GM12878 (cell line): ENCODE measurements around the gene CREB3L1. TPM values are rescaled to one million over a fixed set of nuclear protein-coding genes. Genes with fewer than 3 reads are reported as not detected.

ENCODE experiments used
- ATAC-seq: fragments of 200-7000 bp; cut with Tn5 transposase; 3 replicates; pipeline ENCODE4 v1.9.1; 2020; ENCODE audit warnings: mild to moderate bottlenecking, moderate library complexity
- BruUV-seq: library from RNA; stranded (reverse); fragments of 400-500 nt; replicated peaks from 2 replicates; lab custom pipeline; 2021; lab: Mats Ljungman, UMichigan
- CTCF ChIA-PET: fragments of 300-600 bp; sonication (Branson Sonifier 250); formaldehyde crosslinking; extraction: SDS; loops from one replicate; lab custom pipeline; 2021; ENCODE audit warnings: inconsistent platforms; lab: Yijun Ruan, JAX
- POLR2A ChIA-PET: fragments of 350-600 bp; formaldehyde crosslinking; extraction: SDS; loops from one replicate; lab custom pipeline; 2021; ENCODE audit warnings: inconsistent platforms; lab: Charles Lee
- RAD21 ChIA-PET: fragments of 300-600 bp; sonication (Branson Sonifier 250); formaldehyde crosslinking; loops from one replicate; lab custom pipeline; 2023; ENCODE audit warnings: antibody characterized with exemption; ENCODE audit not compliant: unreplicated experiment; lab: Charles Lee
- SMC1A ChIA-PET: fragments of 300-600 bp; sonication (Branson Sonifier 250); formaldehyde crosslinking; loops from one replicate; lab custom pipeline; 2023; ENCODE audit not compliant: unreplicated experiment, uncharacterized antibody; lab: Charles Lee
- DNase-seq: peaks from one replicate; pipeline ENCODE4 v3.0.0-alpha.2; 2011; ENCODE audit warnings: low read depth, low spot score
- FAIRE-seq: peaks from 3 replicates; lab custom pipeline; 2011; peaks lifted over from hg19 to GRCh38; lab: Jason Lieb, UNC
- H2AFZ ChIP-seq: 2 replicates; pipeline ENCODE4 v1.6.0; 2011; ENCODE audit warnings: low read depth, low read length, control low read depth; ENCODE audit not compliant: control insufficient read depth
- H3K27ac ChIP-seq: 2 replicates; pipeline ENCODE4 v1.5.1; 2011; ENCODE audit warnings: control low read depth; ENCODE audit not compliant: control insufficient read depth, insufficient read depth
- H3K27me3 ChIP-seq, 2 experiments: replicated peaks in 1 of 2; 2 replicates each; pipeline versions ENCODE4 v1.6.0 to v1.6.1; 2011; ENCODE audit warnings: low read length in 1 of 2; ENCODE audit not compliant: control insufficient read depth in 2 of 2, insufficient read depth in 2 of 2
- H3K36me3 ChIP-seq, 2 experiments: 2 replicates each; pipeline ENCODE4 v1.5.1; 2011; ENCODE audit warnings: low read length in 1 of 2; ENCODE audit not compliant: control insufficient read depth in 2 of 2, insufficient read depth in 2 of 2
- H3K4me1 ChIP-seq: 2 replicates; pipeline ENCODE4 v1.6.1; 2011; ENCODE audit warnings: mild to moderate bottlenecking, low read length, moderate library complexity, mixed read lengths; ENCODE audit not compliant: control insufficient read depth, insufficient read depth
- H3K4me2 ChIP-seq: 2 replicates; pipeline ENCODE4 v1.6.0; 2011; ENCODE audit warnings: control low read depth; ENCODE audit not compliant: control insufficient read depth, insufficient read depth
- H3K4me3 ChIP-seq: fragments of 200-600 bp; sonication (generic); 2 replicates; pipeline ENCODE4 v1.5.1; 2016
- H3K79me2 ChIP-seq: 2 replicates; pipeline ENCODE4 v1.6.0; 2011; ENCODE audit warnings: low read length; ENCODE audit not compliant: control insufficient read depth, insufficient read depth
- H3K9ac ChIP-seq: 2 replicates; pipeline ENCODE4 v1.8.0; 2011; ENCODE audit warnings: low read length, control low read depth, mixed read lengths; ENCODE audit not compliant: control insufficient read depth, insufficient read depth
- H3K9me3 ChIP-seq: replicated peaks from 3 replicates; pipeline ENCODE4 v1.5.1; 2011; ENCODE audit warnings: mild to moderate bottlenecking, low read length; ENCODE audit not compliant: control insufficient read depth, insufficient read depth
- H4K20me1 ChIP-seq: 2 replicates; pipeline ENCODE4 v1.6.0; 2011; ENCODE audit not compliant: control insufficient read depth, insufficient read depth
- BCL11A ChIP-seq: IDR thresholded peaks from 2 replicates; pipeline ENCODE4 v1.6.1; 2011; ENCODE audit warnings: low read depth, low read length
- HCFC1 ChIP-seq: fragments of 150-350 bp; IDR thresholded peaks from 2 replicates; pipeline ENCODE4 v1.6.1; 2014; ENCODE audit warnings: low read length
- HSF1 ChIP-seq: fragments of 150-350 bp; IDR thresholded peaks from 2 replicates; pipeline ENCODE4 v1.6.1; 2014; ENCODE audit warnings: mild to moderate bottlenecking, low read depth, low read length
- RUNX3 ChIP-seq: IDR thresholded peaks from 2 replicates; pipeline ENCODE4 v1.6.1; 2012; ENCODE audit warnings: low read length, inconsistent platforms
- WGBS: methylation state at CpG from one replicate; pipeline ENCODE4 v1.1.6; 2016; ENCODE audit warnings: low lambda C conversion rate; ENCODE audit not compliant: insufficient replicate concordance, insufficient coverage; ENCODE audit errors: missing lambda C conversion rate; 5-methylcytosine and 5-hydroxymethylcytosine counted together
- in situ Hi-C: fragments of 300-500 bp; cut with MboI; formaldehyde crosslinking; loops from 9 replicates; pipeline ENCODE4 v1.14.3; 2018; ENCODE audit warnings: mixed read lengths
- intact Hi-C: fragments of 100-400 bp; cut with micrococcal nuclease; formaldehyde crosslinking; loops from one replicate; pipeline ENCODE4 v1.14.2; 2022; ENCODE audit not compliant: unreplicated experiment
- polyA plus RNA-seq, 11 experiments: library from polyadenylated mRNA; depleted of rRNA in 4 of 11; unstranded in 6 of 11; stranded (reverse) in 5 of 11; fragments of >200 nt; fragmentation: Nextera tagmentation in 4 of 11; fragmentation: Illumina TruSeq in 1 of 11; extraction: Ambion mirVana in 4 of 11; extraction: Trizol in 1 of 11; gene quantifications; 1 replicate in 1 of 11; 2 replicates in 10 of 11; pipeline versions ENCODE4 v1.2.1 to v1.2.3, GENCODE V29; 2011 to 2016; ENCODE audit warnings: inconsistent platforms in 2 of 11, missing spikeins in 2 of 11, low read depth in 1 of 11
- total RNA-seq, 4 experiments: library from RNA; depleted of rRNA in 3 of 4; stranded (reverse); fragments of >200 nt in 3 of 4; fragmentation: Illumina TruSeq in 1 of 4; extraction: Trizol in 1 of 4; gene quantifications; 2 replicates each; pipeline versions ENCODE4 v1.2.1 to v1.2.3, GENCODE V29; 2013 to 2021

Gene CREB3L1
- total and polyA plus RNA-seq, 10 of the 15 experiments (the other 5 are each of a cell fraction or from before 2014, with no cell fraction given), result 0.03 to 1.4 (median 0.22) TPM

- intact Hi-C loops, result no loop called here
- ATAC-seq, result no peak
- CTCF ChIA-PET, result interaction anchor here (0.6 to 1.7 kb wide), 2 partner anchors 10 to 90 kb away, joined by 3 to 5 read pairs; no protein-coding TSS in a partner anchor
- Histone ChIP-seq H2AFZ (no peak overlapping the region), H3K4me3 (no peak overlapping the region), H3K4me1 (no peaks in the 10 kb centered on the region; the same call in 1 of the 2 replicates), H3K4me2 (no peak overlapping the region), H4K20me1 (no peaks in the 10 kb centered on the region), H3K79me2 (no peaks in the 10 kb centered on the region), H3K36me3 (no peaks in the 10 kb centered on the region), H3K9ac (no peak overlapping the region), H3K9me3 (no peaks in the 10 kb centered on the region), H3K27ac (no peak overlapping the region), H3K27me3 (peaks cover 17 to 30% of the 10 kb centered on the region in 2 experiments)
- DNase-seq, result no peak
- RAD21 ChIA-PET, result no interaction called here
- in situ Hi-C loops, result no loop called here
- TF ChIP-seq RUNX3 (no peak), BCL11A (no peak)
- 52% methylated on average over 3 of the region's 3 CpGs for WGBS
- SMC1A ChIA-PET, result no interaction called here
- no peak for FAIRE-seq
- POLR2A ChIA-PET, result no interaction called here
- BruUV-seq, result no TSS peak
These were observed 56.7 kb downstream of the CREB3L1 start for GRCh38 chr11:46334211-46334610.

GRCh38 chr11:46335271-46335670 is 57.8 kb downstream of the CREB3L1 start:
- no peaks in the 10 kb centered on the region for H3K36me3 ChIP-seq
- DNase-seq (no peak), ATAC-seq (no peak), FAIRE-seq (no peak)
- H3K9ac ChIP-seq, result no peak overlapping the region
- no peak overlapping the region for H3K4me2 ChIP-seq
- ChIA-PET CTCF (interaction anchor here (1.7 kb wide), 1 partner anchor 9 kb away, joined by 5 read pairs; no protein-coding TSS in a partner anchor), RAD21 (interaction anchor here (0.7 kb wide), 1 partner anchor 59 kb away, joined by 3 read pairs; no protein-coding TSS in a partner anchor), POLR2A (interaction anchor here (0.7 kb wide), 1 partner anchor 44 kb away, joined by 3 read pairs; no protein-coding TSS in a partner anchor), SMC1A (no interaction called here)
- in situ Hi-C loops (no loop called here), intact Hi-C loops (no loop called here)
- BruUV-seq, result no TSS peak
- H3K27me3 ChIP-seq, result peaks cover 15 to 30% of the 10 kb centered on the region in 2 experiments
- H2AFZ ChIP-seq, result no peak overlapping the region
- H3K4me3 ChIP-seq, result no peak overlapping the region
- WGBS, result 28% methylated on average over 5 of the region's 6 CpGs
- no peak overlapping the region for H3K27ac ChIP-seq
- H3K4me1 ChIP-seq, result no peaks in the 10 kb centered on the region; the same call in 1 of the 2 replicates
- H4K20me1 ChIP-seq, result no peaks in the 10 kb centered on the region
- TF ChIP-seq HSF1 (no peak), HCFC1 (no peak)
- no peaks in the 10 kb centered on the region for H3K9me3 ChIP-seq
- H3K79me2 ChIP-seq, result no peaks in the 10 kb centered on the region
